ENCODE measurements around the gene CHD9NB.
"Not testable (repeated sequence)": the region's sequence is repeated elsewhere in the genome, so short reads cannot be mapped to it uniquely, and the experiment has no call there.

Gene CHD9NB

GRCh38 chr16:53054670-53055485 lies 2.2 kb upstream of the CHD9NB start, which contains the start of gene CHD9:
TSS of gene CHD9 (plus strand) at chr16:53054991. CDS start at chr16:53156090, 101,099 bp downstream.
- H3K23ac ChIP-seq (ENCODE audit: low read length), result no peak within 1 kb of the TSS
- peak within 1 kb of the TSS; percentile 7 for H4K8ac ChIP-seq (ENCODE audit: low read depth, low read length)
- peak within 1 kb of the TSS; percentile 30 for H2BK120ac ChIP-seq (ENCODE audit: low read depth, low read length)
- peak within 1 kb of the TSS; percentile 49 for H3K4ac ChIP-seq (ENCODE audit: low read depth, low read length)
- peak within 1 kb of the TSS; percentile 21 for H4K5ac ChIP-seq (ENCODE audit: low read length)
- no peaks in the 10 kb centered on the region for H3K36me3 ChIP-seq (ENCODE audit: control insufficient read depth, insufficient read depth, low read length)
- H3K9ac ChIP-seq (ENCODE audit: low read length), result peak within 1 kb of the TSS; percentile 87
- DNase-seq, result peak; percentile 96
- H3K56ac ChIP-seq (ENCODE audit: low read length), result peak within 1 kb of the TSS; percentile 90
- H2BK15ac ChIP-seq (replicated peaks; ENCODE audit: low read depth), result no peak within 1 kb of the TSS
- peak within 1 kb of the TSS; percentile 90 for H3K27ac ChIP-seq (ENCODE audit: low read depth, low read length)
- no peak within 1 kb of the TSS for H2AK5ac ChIP-seq (ENCODE audit: low read length)
- peak within 1 kb of the TSS; percentile 74 for H2BK5ac ChIP-seq (ENCODE audit: low read length)
- peak within 1 kb of the TSS; percentile 83 for H3K4me2 ChIP-seq (ENCODE audit: low read length)
- H3K18ac ChIP-seq (ENCODE audit: low read length), result peak within 1 kb of the TSS; percentile 91
- peaks cover 2% of the 10 kb centered on the region for H3K4me1 ChIP-seq (ENCODE audit: control insufficient read depth, low read depth, low read length)
- H3K27me3 ChIP-seq (ENCODE audit: insufficient read depth, low read length, poor library complexity), result no peaks in the 10 kb centered on the region
- H3K4me3 ChIP-seq (ENCODE audit: low read length), result peak within 1 kb of the TSS; percentile 61
- peaks cover 6% of the 10 kb centered on the region for H3K79me1 ChIP-seq (ENCODE audit: low read length)
- H3K79me2 ChIP-seq (ENCODE audit: control insufficient read depth, insufficient read depth, low read length), result peaks cover 3% of the 10 kb centered on the region
- no CpG with 5 or more reads among the region's 62 CpGs for WGBS (ENCODE audit: extremely low coverage, insufficient coverage, low lambda C conversion rate)

GRCh38 chr16:53053967-53054669 lies 1.4 kb upstream of the CHD9NB start:
- DNase-seq, result peak; percentile 50
- H2AK5ac ChIP-seq (ENCODE audit: low read length), result no peak overlapping the region
- H3K27ac ChIP-seq (ENCODE audit: low read depth, low read length), result no peak overlapping the region

GRCh38 chr16:53051255-53051654 lies 1.4 kb downstream of the CHD9NB start:
- H3K23ac ChIP-seq (ENCODE audit: low read length); H3K79me2 ChIP-seq (ENCODE audit: control insufficient read depth, insufficient read depth, low read length); H3K4ac ChIP-seq (ENCODE audit: low read depth, low read length); H3K18ac ChIP-seq (ENCODE audit: low read length); H4K8ac ChIP-seq (ENCODE audit: low read depth, low read length); H3K4me2 ChIP-seq (ENCODE audit: low read length); H2AK5ac ChIP-seq (ENCODE audit: low read length); H2BK15ac ChIP-seq (replicated peaks; ENCODE audit: low read depth); H3K9ac ChIP-seq (ENCODE audit: low read length); H2BK5ac ChIP-seq (ENCODE audit: low read length); H3K36me3 ChIP-seq (ENCODE audit: control insufficient read depth, insufficient read depth, low read length); H3K4me1 ChIP-seq (ENCODE audit: control insufficient read depth, low read depth, low read length); H4K5ac ChIP-seq (ENCODE audit: low read length); DNase-seq; H3K27ac ChIP-seq (ENCODE audit: low read depth, low read length); H2BK120ac ChIP-seq (ENCODE audit: low read depth, low read length); H3K56ac ChIP-seq (ENCODE audit: low read length); H3K79me1 ChIP-seq (ENCODE audit: low read length); H3K4me3 ChIP-seq (ENCODE audit: low read length); H3K27me3 ChIP-seq (ENCODE audit: insufficient read depth, low read length, poor library complexity): not testable (repeated sequence)
- WGBS (ENCODE audit: extremely low coverage, insufficient coverage, low lambda C conversion rate), result no CpG with 5 or more reads among the region's 4 CpGs

More at GRCh38 chr16:53053967-53054669, 1.4 kb upstream of the CHD9NB start:
- WGBS (ENCODE audit: extremely low coverage, insufficient coverage, low lambda C conversion rate), result no CpG with 5 or more reads among the region's 13 CpGs
- Histone ChIP-seq H4K8ac (ENCODE audit: low read depth, low read length) (peak overlapping the region; percentile 1), H3K4me1 (ENCODE audit: control insufficient read depth, low read depth, low read length) (peaks cover 2% of the 10 kb centered on the region), H3K4ac (ENCODE audit: low read depth, low read length) (no peak overlapping the region), H3K79me1 (ENCODE audit: low read length) (peaks cover 6% of the 10 kb centered on the region), H3K4me2 (ENCODE audit: low read length) (peak overlapping the region; percentile 2), H2BK5ac (ENCODE audit: low read length) (peak overlapping the region; percentile 74), H3K9ac (ENCODE audit: low read length) (peak overlapping the region; percentile 76), H3K56ac (ENCODE audit: low read length) (peak overlapping the region; percentile 84), H4K5ac (ENCODE audit: low read length) (peak overlapping the region; percentile 21), H3K18ac (ENCODE audit: low read length) (peak overlapping the region; percentile 5), H3K36me3 (ENCODE audit: control insufficient read depth, insufficient read depth, low read length) (no peaks in the 10 kb centered on the region), H3K27me3 (ENCODE audit: insufficient read depth, low read length, poor library complexity) (no peaks in the 10 kb centered on the region), H2BK15ac (replicated peaks; ENCODE audit: low read depth) (no peak overlapping the region), H2BK120ac (ENCODE audit: low read depth, low read length) (no peak overlapping the region), H3K4me3 (ENCODE audit: low read length) (no peak overlapping the region), H3K79me2 (ENCODE audit: control insufficient read depth, insufficient read depth, low read length) (peaks cover 3% of the 10 kb centered on the region), H3K23ac (ENCODE audit: low read length) (no peak overlapping the region)

GRCh38 chr16:53048139-53048915 lies 4.4 kb downstream of the CHD9NB start:
- H2BK5ac ChIP-seq (ENCODE audit: low read length), result no peak overlapping the region
- DNase-seq, result no peak

GRCh38 chr16:53047515-53047914 lies 5.2 kb downstream of the CHD9NB start:
- no CpG with 5 or more reads among the region's 5 CpGs for WGBS (ENCODE audit: extremely low coverage, insufficient coverage, low lambda C conversion rate)

More at GRCh38 chr16:53048139-53048915, 4.4 kb downstream of the CHD9NB start:
- H3K36me3 ChIP-seq (ENCODE audit: control insufficient read depth, insufficient read depth, low read length), result no peaks in the 10 kb centered on the region
- no peaks in the 10 kb centered on the region for H3K27me3 ChIP-seq (ENCODE audit: insufficient read depth, low read length, poor library complexity)
- H3K4ac ChIP-seq (ENCODE audit: low read depth, low read length), result no peak overlapping the region
- no peak overlapping the region for H4K8ac ChIP-seq (ENCODE audit: low read depth, low read length)
- H3K9ac ChIP-seq (ENCODE audit: low read length), result no peak overlapping the region
- no peak overlapping the region for H3K4me3 ChIP-seq (ENCODE audit: low read length)
- H2BK120ac ChIP-seq (ENCODE audit: low read depth, low read length), result no peak overlapping the region
- H3K79me1 ChIP-seq (ENCODE audit: low read length), result no peaks in the 10 kb centered on the region
- no peak overlapping the region for H3K56ac ChIP-seq (ENCODE audit: low read length)
- no peak overlapping the region for H2BK15ac ChIP-seq (replicated peaks; ENCODE audit: low read depth)
- no peak overlapping the region for H3K23ac ChIP-seq (ENCODE audit: low read length)
- H3K79me2 ChIP-seq (ENCODE audit: control insufficient read depth, insufficient read depth, low read length), result no peaks in the 10 kb centered on the region
- H3K4me1 ChIP-seq (ENCODE audit: control insufficient read depth, low read depth, low read length), result peaks cover 12% of the 10 kb centered on the region
- no CpG with 5 or more reads among the region's 4 CpGs for WGBS (ENCODE audit: extremely low coverage, insufficient coverage, low lambda C conversion rate)
- peak overlapping the region; percentile 65 for H2AK5ac ChIP-seq (ENCODE audit: low read length)
- no peak overlapping the region for H4K5ac ChIP-seq (ENCODE audit: low read length)
- no peak overlapping the region for H3K4me2 ChIP-seq (ENCODE audit: low read length)
- H3K18ac ChIP-seq (ENCODE audit: low read length), result no peak overlapping the region
- H3K27ac ChIP-seq (ENCODE audit: low read depth, low read length), result no peak overlapping the region

More at GRCh38 chr16:53047515-53047914, 5.2 kb downstream of the CHD9NB start:
- not testable (repeated sequence) for H3K23ac ChIP-seq (ENCODE audit: low read length); H3K4ac ChIP-seq (ENCODE audit: low read depth, low read length); H4K8ac ChIP-seq (ENCODE audit: low read depth, low read length); H2BK120ac ChIP-seq (ENCODE audit: low read depth, low read length); DNase-seq; H3K79me2 ChIP-seq (ENCODE audit: control insufficient read depth, insufficient read depth, low read length); H3K18ac ChIP-seq (ENCODE audit: low read length); H3K79me1 ChIP-seq (ENCODE audit: low read length); H3K36me3 ChIP-seq (ENCODE audit: control insufficient read depth, insufficient read depth, low read length); H3K27ac ChIP-seq (ENCODE audit: low read depth, low read length); H3K4me3 ChIP-seq (ENCODE audit: low read length); H4K5ac ChIP-seq (ENCODE audit: low read length); H3K4me2 ChIP-seq (ENCODE audit: low read length); H3K56ac ChIP-seq (ENCODE audit: low read length); H2BK5ac ChIP-seq (ENCODE audit: low read length); H2AK5ac ChIP-seq (ENCODE audit: low read length); H3K9ac ChIP-seq (ENCODE audit: low read length); H3K27me3 ChIP-seq (ENCODE audit: insufficient read depth, low read length, poor library complexity); H2BK15ac ChIP-seq (replicated peaks; ENCODE audit: low read depth)
- peaks cover 17% of the 10 kb centered on the region for H3K4me1 ChIP-seq (ENCODE audit: control insufficient read depth, low read depth, low read length)

Measured in mesendoderm (in vitro differentiated cells).